Gastroesophageal sphincter (tissue), 4 donors: ENCODE measurements around the gene RPTOR. TPM values are rescaled to one million over a fixed set of nuclear protein-coding genes. Genes with fewer than 3 reads are reported as not detected.

Experiments used
- ATAC-seq: fragments of 150-250 bp; one replicate; pipeline ENCODE4 v1.9.1; 2016; ENCODE audit warnings: mild to moderate bottlenecking, moderate library complexity
- H3K27ac ChIP-seq, 4 donors: fragments of 200-600 bp; sonication (generic) in 3 of 4; 1 replicate in 3 of 4; 2 replicates in 1 of 4; pipeline ENCODE4 v1.5.1; 2016 to 2019
- H3K27me3 ChIP-seq: fragments of 200-600 bp; sonication (generic); one replicate; pipeline ENCODE4 v1.5.1; 2019
- H3K36me3 ChIP-seq, 2 donors: fragments of 200-600 bp; sonication (generic); one replicate each; pipeline ENCODE4 v1.5.1; 2019; ENCODE audit warnings: control low read depth in 1 of 2
- H3K4me1 ChIP-seq, 3 donors: fragments of 200-600 bp; sonication (generic); 1 replicate in 2 of 3; 2 replicates in 1 of 3; pipeline ENCODE4 v1.5.1; 2016 to 2019; ENCODE audit warnings: control low read depth in 2 of 3
- H3K4me3 ChIP-seq, 2 donors: fragments of 200-600 bp; sonication (generic); one replicate each; pipeline ENCODE4 v1.5.1; 2019; ENCODE audit warnings: mild to moderate bottlenecking in 1 of 2, moderate library complexity in 1 of 2
- H3K9me3 ChIP-seq, 3 donors: fragments of 200-600 bp; sonication (generic); one replicate each; pipeline ENCODE4 v1.5.1; 2017 to 2019; ENCODE audit warnings: control low read depth in 2 of 3
- EP300 ChIP-seq: sonication (generic); formaldehyde crosslinking; IDR thresholded peaks from one replicate; pipeline ENCODE4 v1.6.1; 2017; ENCODE audit warnings: antibody characterized with exemption, mild to moderate bottlenecking
- POLR2A ChIP-seq, 2 donors: fragments of 450-650 bp; IDR thresholded peaks; one replicate each; pipeline ENCODE4 v1.6.1; 2017; ENCODE audit warnings: antibody characterized with exemption in 2 of 2, mild to moderate bottlenecking in 2 of 2, moderate library complexity in 1 of 2
- POLR2AphosphoS5 ChIP-seq: sonication (generic); formaldehyde crosslinking; IDR thresholded peaks from one replicate; pipeline ENCODE4 v1.6.1; 2017; ENCODE audit warnings: antibody characterized with exemption
- WGBS, 2 donors: methylation state at CpG; one replicate each; pipeline ENCODE4 v1.1.5; 2018; ENCODE audit warnings: low coverage in 1 of 2; 5-methylcytosine and 5-hydroxymethylcytosine counted together
- total RNA-seq, 4 donors: library from RNA; depleted of rRNA; stranded (reverse); fragments of >200 nt; gene quantifications; one replicate each; pipeline ENCODE4 v1.1.0, GENCODE V29; 2016
- TF ChIP-seq, protein P1 (sequence below), 4 experiments: fragments of 200-600 bp in 2 of 4; fragments of 450-650 bp in 2 of 4; sonication (generic) in 1 of 4; IDR thresholded peaks; one replicate each; pipeline ENCODE4 v1.5.1; 2017 to 2019; ENCODE audit warnings: antibody characterized with exemption in 4 of 4, mild to moderate bottlenecking in 2 of 4, moderate library complexity in 2 of 4

The RPTOR gene
- total RNA-seq, 4 donors from 2014 or later = 25.7 to 56.8 (median 39.7) TPM

DNA sequence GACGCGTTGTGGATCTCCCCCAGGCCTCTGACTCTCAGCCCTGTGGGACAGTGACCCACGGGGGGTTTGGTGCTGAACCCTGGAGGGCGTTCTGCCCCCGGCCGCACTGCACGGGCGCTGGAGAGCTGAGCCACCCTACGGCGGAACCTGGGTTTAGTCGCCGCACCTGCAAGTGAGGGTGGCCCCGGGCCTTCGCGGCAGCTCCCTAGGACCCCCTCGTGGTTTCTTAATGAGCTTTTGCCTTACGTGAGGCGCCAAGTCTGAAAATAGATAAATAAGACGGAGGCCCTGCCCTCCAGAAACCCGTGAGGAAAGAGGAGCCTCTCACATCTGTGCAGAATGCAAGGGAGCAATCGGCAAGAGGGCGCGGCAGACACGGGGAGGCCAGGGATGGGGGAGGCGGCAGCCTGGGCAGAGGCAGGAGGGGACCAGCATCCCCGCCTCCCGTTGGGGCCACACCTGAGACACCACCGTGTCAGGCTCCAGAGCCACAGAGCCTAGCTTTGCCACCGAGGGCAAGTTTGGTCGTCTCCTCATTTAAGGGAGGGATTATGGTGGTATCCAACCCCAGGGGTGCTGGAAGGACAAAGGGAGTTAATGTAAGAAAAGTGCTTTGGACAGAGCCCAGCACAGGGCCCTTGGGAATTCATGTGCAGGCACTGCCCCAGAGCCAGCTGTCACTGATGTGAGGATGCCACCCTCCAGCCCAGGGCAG lies 293.8 kb downstream of the RPTOR start:
- H3K27ac ChIP-seq = no peak overlapping the region
- no peaks in the 10 kb centered on the region for H3K9me3 ChIP-seq
- no peak overlapping the region for H3K4me3 ChIP-seq
- 87% methylated on average over 12 of the region's 30 CpGs; no CpG with 5 or more reads in 1 of the 2 donors for WGBS, 2 donors
- peaks cover 0 to 12% (median 7%) of the 10 kb centered on the region in 3 donors for H3K4me1 ChIP-seq
- TF ChIP-seq POLR2AphosphoS5 = no peak
- no peak for TF ChIP-seq EP300
- TF ChIP-seq POLR2A (IDR thresholded peaks at IDR 0.05) = no peak
- TF ChIP-seq, protein P1, sequence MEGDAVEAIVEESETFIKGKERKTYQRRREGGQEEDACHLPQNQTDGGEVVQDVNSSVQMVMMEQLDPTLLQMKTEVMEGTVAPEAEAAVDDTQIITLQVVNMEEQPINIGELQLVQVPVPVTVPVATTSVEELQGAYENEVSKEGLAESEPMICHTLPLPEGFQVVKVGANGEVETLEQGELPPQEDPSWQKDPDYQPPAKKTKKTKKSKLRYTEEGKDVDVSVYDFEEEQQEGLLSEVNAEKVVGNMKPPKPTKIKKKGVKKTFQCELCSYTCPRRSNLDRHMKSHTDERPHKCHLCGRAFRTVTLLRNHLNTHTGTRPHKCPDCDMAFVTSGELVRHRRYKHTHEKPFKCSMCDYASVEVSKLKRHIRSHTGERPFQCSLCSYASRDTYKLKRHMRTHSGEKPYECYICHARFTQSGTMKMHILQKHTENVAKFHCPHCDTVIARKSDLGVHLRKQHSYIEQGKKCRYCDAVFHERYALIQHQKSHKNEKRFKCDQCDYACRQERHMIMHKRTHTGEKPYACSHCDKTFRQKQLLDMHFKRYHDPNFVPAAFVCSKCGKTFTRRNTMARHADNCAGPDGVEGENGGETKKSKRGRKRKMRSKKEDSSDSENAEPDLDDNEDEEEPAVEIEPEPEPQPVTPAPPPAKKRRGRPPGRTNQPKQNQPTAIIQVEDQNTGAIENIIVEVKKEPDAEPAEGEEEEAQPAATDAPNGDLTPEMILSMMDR (IDR thresholded peaks at IDR 0.05) = no peak
- H3K27me3 ChIP-seq = no peaks in the 10 kb centered on the region
- no peak for ATAC-seq
- H3K36me3 ChIP-seq = peaks cover 0 to 40% of the 10 kb centered on the region in 2 donors

DNA sequence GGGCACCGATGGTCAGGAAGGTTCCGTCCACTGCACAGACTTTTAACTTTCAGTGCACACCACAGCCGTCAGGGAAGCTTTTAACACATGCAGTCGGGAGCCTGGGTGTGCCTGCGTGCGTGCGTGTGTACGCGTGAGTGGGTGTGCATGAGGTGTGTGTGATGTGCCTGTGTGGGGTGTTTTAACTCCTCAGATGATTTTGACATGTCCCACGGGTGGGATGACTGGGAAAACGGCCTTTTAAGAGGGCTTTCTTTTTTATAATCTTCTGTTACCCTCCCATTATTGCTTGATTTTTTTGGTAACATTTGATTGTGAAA lies 294.3 kb downstream of the RPTOR start:
- TF ChIP-seq POLR2A (IDR thresholded peaks at IDR 0.05) = no peak
- TF ChIP-seq, protein P1 (IDR thresholded peaks at IDR 0.05) = no peak
- TF ChIP-seq EP300 = no peak
- no peak for TF ChIP-seq POLR2AphosphoS5
- Histone ChIP-seq H3K36me3 (peaks cover 0 to 40% of the 10 kb centered on the region in 2 donors), H3K27me3 (no peaks in the 10 kb centered on the region), H3K9me3 (no peaks in the 10 kb centered on the region), H3K4me3 (no peak overlapping the region), H3K27ac (no peak overlapping the region), H3K4me1 (peaks cover 0 to 7% (median 2%) of the 10 kb centered on the region in 3 donors)
- 86% methylated on average over 2 of the region's 11 CpGs; no CpG with 5 or more reads in 1 of the 2 donors for WGBS, 2 donors
- no peak for ATAC-seq

DNA sequence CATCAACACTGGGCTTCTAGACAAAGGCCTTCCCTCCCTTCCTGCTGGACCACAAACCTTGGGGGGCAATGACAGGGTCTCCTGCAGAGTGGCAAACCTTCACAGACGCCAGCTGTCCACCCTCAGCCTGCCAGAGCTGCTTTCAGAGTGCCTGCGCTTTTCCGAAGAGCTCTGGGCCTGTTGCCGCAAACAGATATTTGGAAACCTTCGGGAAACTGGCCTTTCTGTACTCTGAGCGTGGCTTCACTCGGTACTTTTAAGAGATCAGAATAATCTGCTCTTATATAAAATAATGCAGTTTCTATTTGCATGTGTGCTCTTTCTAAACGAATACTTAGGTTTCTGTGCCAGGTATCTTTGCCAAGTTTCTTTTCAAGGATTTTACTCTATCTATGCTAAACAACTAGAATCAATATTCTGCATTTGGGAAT lies 294.9 kb downstream of the RPTOR start:
- TF ChIP-seq POLR2AphosphoS5 (no peak), EP300 (no peak)
- TF ChIP-seq, protein P1 (IDR thresholded peaks at IDR 0.05) = no peak
- H3K9me3 ChIP-seq = no peaks in the 10 kb centered on the region
- H3K36me3 ChIP-seq = peaks cover 0 to 43% of the 10 kb centered on the region in 2 donors
- 40 to 51% methylated on average over 3 to 4 of the region's 8 CpGs for WGBS, 2 donors
- H3K27ac ChIP-seq = no peak overlapping the region
- no peaks in the 10 kb centered on the region for H3K27me3 ChIP-seq
- ATAC-seq = no peak
- H3K4me3 ChIP-seq = no peak overlapping the region
- peaks cover 0 to 2% (median 0%) of the 10 kb centered on the region in 3 donors for H3K4me1 ChIP-seq

DNA sequence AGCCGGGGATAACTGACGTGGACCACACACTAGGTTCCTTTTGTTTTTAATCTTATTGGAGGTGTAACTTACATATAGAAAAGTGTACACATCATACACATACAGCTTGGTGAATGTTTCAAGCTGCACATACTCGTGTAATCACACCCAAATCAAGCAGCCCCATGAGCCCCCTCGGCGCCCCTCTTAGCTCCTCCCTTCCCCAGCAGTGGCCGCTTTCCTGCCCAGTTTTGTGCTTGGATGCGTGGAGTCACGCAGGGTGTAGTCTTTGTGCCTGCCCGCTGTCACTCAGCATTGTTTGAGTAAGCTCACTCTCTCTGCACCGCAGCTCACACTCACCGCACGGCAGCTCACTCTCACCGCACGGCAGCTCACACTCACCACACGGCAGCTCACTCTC lies 295.3 kb downstream of the RPTOR start:
- TF ChIP-seq POLR2A (IDR thresholded peaks at IDR 0.05) = no peak
- TF ChIP-seq, protein P1 (IDR thresholded peaks at IDR 0.05) = no peak
- no peak for TF ChIP-seq EP300
- no peak for TF ChIP-seq POLR2AphosphoS5
- no peaks in the 10 kb centered on the region for H3K9me3 ChIP-seq
- ATAC-seq = no peak
- H3K27ac ChIP-seq = no peak overlapping the region
- 66 to 94% methylated on average over 2 to 11 of the region's 15 CpGs for WGBS, 2 donors
- no peaks in the 10 kb centered on the region for H3K27me3 ChIP-seq
- H3K4me3 ChIP-seq = no peak overlapping the region
- H3K36me3 ChIP-seq = peaks cover 0 to 44% of the 10 kb centered on the region in 2 donors
- H3K4me1 ChIP-seq = no peaks in the 10 kb centered on the region

DNA sequence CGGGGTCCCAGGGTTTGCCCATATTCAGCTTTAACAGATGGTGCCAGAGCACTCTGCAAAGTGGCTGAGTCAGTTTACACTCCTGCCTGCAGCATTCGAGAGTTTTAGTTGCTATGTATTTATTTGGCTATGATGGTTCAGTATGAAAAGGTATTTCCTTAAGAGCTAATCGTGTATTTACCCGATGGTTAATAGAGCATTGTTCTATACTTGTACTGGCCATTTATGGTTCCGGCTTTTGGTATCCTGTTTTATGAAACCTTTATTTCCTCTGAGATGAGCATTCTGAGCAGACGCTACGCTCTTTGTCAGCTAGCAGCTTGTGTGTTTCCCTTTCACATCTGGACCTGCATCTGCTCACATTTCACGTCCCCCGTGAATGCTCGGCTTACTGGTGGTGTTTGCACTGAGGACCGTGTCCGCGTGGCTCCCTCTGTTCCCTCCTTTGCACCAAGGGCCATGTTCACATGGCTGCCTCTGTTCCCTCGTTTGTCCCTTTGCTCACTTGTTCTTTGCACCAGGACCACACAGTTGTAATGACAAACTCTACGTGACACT lies 297.9 kb downstream of the RPTOR start:
- TF ChIP-seq EP300 (no peak), POLR2A (IDR thresholded peaks at IDR 0.05) (no peak), POLR2AphosphoS5 (no peak)
- TF ChIP-seq, protein P1 (IDR thresholded peaks at IDR 0.05) = no peak
- Histone ChIP-seq H3K4me3 (no peak overlapping the region), H3K9me3 (no peaks in the 10 kb centered on the region), H3K4me1 (no peaks in the 10 kb centered on the region), H3K27me3 (no peaks in the 10 kb centered on the region), H3K27ac (no peak overlapping the region), H3K36me3 (peaks cover 0 to 56% of the 10 kb centered on the region in 2 donors)
- ATAC-seq = no peak
- 68 to 82% methylated on average over 9 to 15 of the region's 15 CpGs for WGBS, 2 donors
